ENCODE data around the gene SEMA3A. TPM values are rescaled to one million over a fixed set of nuclear protein-coding genes. Genes with fewer than 3 reads are reported as not detected.
A peak's percentile ranks its signal among the peaks of the same experiment; 100 is the strongest.

The SEMA3A gene
- total and polyA plus RNA-seq, 2 of the 13 experiments (the other 11 are each of a cell fraction or from before 2014, with no cell fraction given), result 0.29 to 1.2 TPM

DNA sequence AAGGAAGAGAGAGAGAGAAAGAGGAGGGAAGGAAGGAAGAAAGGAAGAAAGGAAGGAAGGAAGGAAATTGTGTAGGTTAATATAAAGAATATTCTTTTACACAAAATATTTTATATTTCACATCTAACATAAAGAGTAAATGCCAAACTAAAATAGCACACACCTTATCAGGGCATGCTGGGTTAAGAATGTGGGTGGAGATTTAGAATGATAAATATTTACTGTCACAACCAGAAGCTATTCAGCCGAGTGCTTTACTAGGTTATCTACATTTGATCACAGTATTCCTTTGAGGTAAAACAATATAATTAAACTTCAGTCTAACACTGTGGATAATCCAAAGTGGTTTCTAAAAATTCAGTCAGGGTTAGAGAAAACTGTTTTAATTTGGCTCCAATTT is 103.3 kb downstream of the SEMA3A start (continued):
- TF ChIP-seq ZFAT (CRISPR knock-in tag; conservative IDR thresholded peaks at IDR 0.05) (no peak), ZBTB1 (CRISPR knock-in tag; IDR thresholded peaks at IDR 0.05; ENCODE audit: borderline replicate concordance) (no peak), HOMEZ (CRISPR knock-in tag; IDR thresholded peaks at IDR 0.05; ENCODE audit: low read depth) (0 out of 2 replicates have a peak, but pooled peaks have one; percentile 42), ZNF350 (CRISPR knock-in tag; IDR thresholded peaks at IDR 0.05; ENCODE audit: borderline replicate concordance, low read depth) (no peak), FOXA1 (IDR thresholded peaks at IDR 0.05) (no peak), FOXA1 (CRISPR knock-in tag; IDR thresholded peaks at IDR 0.05) (0 out of 2 replicates have a peak, but pooled peaks have one; percentile 28), BCL3 (CRISPR knock-in tag; IDR thresholded peaks at IDR 0.05) (no peak), RXRB (CRISPR knock-in tag; IDR thresholded peaks at IDR 0.05; ENCODE audit: borderline replicate concordance) (0 out of 2 replicates have a peak, but pooled peaks have one; percentile 17), ZNF839 (CRISPR knock-in tag; IDR thresholded peaks at IDR 0.05; ENCODE audit: borderline replicate concordance) (no peak), TEAD2 (CRISPR knock-in tag; IDR thresholded peaks at IDR 0.05) (no peak)

DNA sequence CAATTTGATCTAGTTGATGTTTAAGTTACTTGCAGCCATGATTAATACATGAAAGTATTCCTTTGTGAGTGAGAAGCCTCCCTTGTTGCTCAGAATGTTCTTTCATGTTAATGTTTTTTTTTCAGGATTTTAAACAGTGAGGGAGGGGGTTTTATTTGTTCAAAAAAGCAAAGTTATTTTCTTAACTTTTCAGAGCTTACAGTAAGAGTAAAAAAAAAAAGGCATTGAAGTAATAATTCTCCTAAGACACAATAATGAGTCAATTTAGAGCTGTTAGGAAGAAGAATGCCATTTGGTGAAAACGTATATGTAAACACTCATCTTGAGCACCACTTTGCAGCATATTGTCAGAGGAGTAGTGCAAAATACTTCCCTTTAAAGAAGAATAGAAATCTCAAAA is 105.8 kb downstream of the SEMA3A start:
- ChIA-PET CTCF (ENCODE audit: low intra/inter-chr PET ratio, low total read pairs) (no interaction called here), POLR2A (no interaction called here)
- H3K9me3 ChIP-seq (ENCODE audit: low read length), result no peaks in the 10 kb centered on the region
- DNase-seq (ENCODE audit: low spot score) (no peak), ATAC-seq (no peak), FAIRE-seq (no peak)
- in situ Hi-C loops (cut with HindIII; ENCODE audit: extremely low pct_ligation_motif_present, low pct_unique_long_range_greater_than_20kb), result no loop called here
- peaks cover 24% of the 10 kb centered on the region for H3K4me1 ChIP-seq (ENCODE audit: insufficient read depth, low read length)
- H2AFZ ChIP-seq (ENCODE audit: low read length), result no peak overlapping the region
- no TSS peak for BruUV-seq (replicated peaks)
- no peaks in the 10 kb centered on the region for H4K20me1 ChIP-seq (ENCODE audit: insufficient read depth, low read length)
- no peak overlapping the region for H3K27ac ChIP-seq (ENCODE audit: extremely low read length, insufficient read depth, low read length)
- H3K9ac ChIP-seq (ENCODE audit: insufficient read depth, low read depth, low read length), result no peak overlapping the region
- H3K4me2 ChIP-seq (ENCODE audit: low read depth, low read length), result no peak overlapping the region
- intact Hi-C loops (cut with micrococcal nuclease; ENCODE audit: unreplicated experiment), result no loop called here
- no peaks in the 10 kb centered on the region for H3K27me3 ChIP-seq (ENCODE audit: control insufficient read depth in 1 of 2, insufficient read depth in 2 of 2, low read length in 2 of 2)
- H3K4me3 ChIP-seq (replicated peaks in 1 of 3; ENCODE audit: insufficient read depth in 1 of 3, low read depth in 2 of 3, low read length in 3 of 3), result no peak overlapping the region
- 24% methylated on average over 1 of the region's 1 CpG for WGBS (ENCODE audit: low lambda C conversion rate)
- H3K36me3 ChIP-seq (replicated peaks in 1 of 2; ENCODE audit: control insufficient read depth in 1 of 2, insufficient read depth in 2 of 2, low read length in 2 of 2), result no peaks in the 10 kb centered on the region
- H3K79me2 ChIP-seq (ENCODE audit: insufficient read depth, low read length), result no peaks in the 10 kb centered on the region
- no peak for TF ChIP-seq BCLAF1 (IDR thresholded peaks at IDR 0.05)
- TF ChIP-seq RBFOX2 (IDR thresholded peaks at IDR 0.05; ENCODE audit: low read depth, low read length), result no peak
- TF ChIP-seq ZSCAN25 (CRISPR knock-in tag; IDR thresholded peaks at IDR 0.05), result no peak
- TF ChIP-seq ZNF652 (CRISPR knock-in tag; IDR thresholded peaks at IDR 0.05; ENCODE audit: borderline replicate concordance, low read depth), result no peak
- TF ChIP-seq ZNF7 (CRISPR knock-in tag; IDR thresholded peaks at IDR 0.05), result no peak
- TF ChIP-seq NFE2L2 (IDR thresholded peaks at IDR 0.05; ENCODE audit: low read length), result no peak
- no peak for TF ChIP-seq SRSF1 (optimal IDR thresholded peaks at IDR 0.05; ENCODE audit: low read depth, low read length)
- TF ChIP-seq MTF2 (CRISPR knock-in tag; IDR thresholded peaks at IDR 0.05; ENCODE audit: borderline replicate concordance), result no peak
- no peak for TF ChIP-seq IRF2 (CRISPR knock-in tag; IDR thresholded peaks at IDR 0.05)
- TF ChIP-seq ZNF329 (CRISPR knock-in tag; IDR thresholded peaks at IDR 0.05; ENCODE audit: low read depth), result no peak
- TF ChIP-seq ETV5 (CRISPR knock-in tag; IDR thresholded peaks at IDR 0.05; ENCODE audit: borderline replicate concordance), result no peak
- no peak for TF ChIP-seq KLF12 (CRISPR knock-in tag; IDR thresholded peaks at IDR 0.05; ENCODE audit: borderline replicate concordance)
